ENCODE measurements around the gene BICDL1. TPM values are rescaled to one million over a fixed set of nuclear protein-coding genes. Genes with fewer than 3 reads are reported as not detected.

The BICDL1 gene
- total RNA-seq, 4 donors from 2014 or later: 0.47 to 13.9 (median 1.2) TPM

GRCh38 chr12:120090626-120091295 lies 101.7 kb downstream of the BICDL1 start:
- TF ChIP-seq POLR2A (IDR thresholded peaks at IDR 0.05) (no peak), CTCF (IDR thresholded peaks at IDR 0.05) (no peak), POLR2AphosphoS5 (IDR thresholded peaks at IDR 0.05) (no peak), EP300 (IDR thresholded peaks at IDR 0.05) (no peak)
- Histone ChIP-seq H3K27ac (no peak overlapping the region), H3K4me1 (peaks cover 0 to 40% (median 9%) of the 10 kb centered on the region in 3 donors), H3K9me3 (no peaks in the 10 kb centered on the region), H3K4me3 (no peak overlapping the region), H3K27me3 (no peaks in the 10 kb centered on the region), H3K36me3 (peaks cover 0 to 39% of the 10 kb centered on the region in 2 donors)
- ATAC-seq: no peak
- 78 to 82% methylated on average over 10 to 15 of the region's 19 CpGs for WGBS, 2 donors (ENCODE audit: low coverage in 1 of 2)

GRCh38 chr12:120091371-120092090 lies 102.5 kb downstream of the BICDL1 start:
- WGBS, 2 donors (ENCODE audit: low coverage in 1 of 2): 46 to 87% methylated on average over 6 to 7 of the region's 12 CpGs
- Histone ChIP-seq H3K4me3 (no peak overlapping the region), H3K4me1 (peaks cover 0 to 33% (median 5%) of the 10 kb centered on the region in 3 donors), H3K36me3 (peaks cover 0 to 46% of the 10 kb centered on the region in 2 donors), H3K9me3 (no peaks in the 10 kb centered on the region), H3K27ac (no peak overlapping the region), H3K27me3 (no peaks in the 10 kb centered on the region)
- TF ChIP-seq POLR2AphosphoS5 (IDR thresholded peaks at IDR 0.05) (peak; percentile 42), CTCF (IDR thresholded peaks at IDR 0.05) (no peak)
- ATAC-seq: no peak

- 60% methylated on average over 1 to 3 of the region's 23 CpGs for WGBS, 2 donors (ENCODE audit: low coverage in 1 of 2)
- Histone ChIP-seq H3K4me3 (no peak overlapping the region), H3K4me1 (peaks cover 0 to 22% (median 0%) of the 10 kb centered on the region in 3 donors), H3K36me3 (peaks cover 0 to 58% of the 10 kb centered on the region in 2 donors), H3K9me3 (no peaks in the 10 kb centered on the region), H3K27me3 (no peaks in the 10 kb centered on the region), H3K27ac (no peak overlapping the region)
- ATAC-seq: no peak
- TF ChIP-seq EP300 (IDR thresholded peaks at IDR 0.05): no peak
- no peak for TF ChIP-seq CTCF (IDR thresholded peaks at IDR 0.05)
- TF ChIP-seq POLR2AphosphoS5 (IDR thresholded peaks at IDR 0.05): no peak
- no peak for TF ChIP-seq POLR2A (IDR thresholded peaks at IDR 0.05)
Measured at GRCh38 chr12:120092551-120093335, 103.7 kb downstream of the BICDL1 start.

- Histone ChIP-seq H3K27me3 (no peaks in the 10 kb centered on the region), H3K9me3 (no peaks in the 10 kb centered on the region), H3K36me3 (peaks cover 0 to 64% of the 10 kb centered on the region in 2 donors), H3K27ac (no peak overlapping the region), H3K4me3 (no peak overlapping the region), H3K4me1 (peaks cover 0 to 21% (median 0%) of the 10 kb centered on the region in 3 donors)
- ATAC-seq: no peak
- no CpG with 5 or more reads among the region's 4 CpGs for WGBS, 2 donors (ENCODE audit: low coverage in 1 of 2)
- no peak for TF ChIP-seq POLR2AphosphoS5 (IDR thresholded peaks at IDR 0.05)
- TF ChIP-seq EP300 (IDR thresholded peaks at IDR 0.05): no peak
- TF ChIP-seq POLR2A (IDR thresholded peaks at IDR 0.05): no peak
- no peak for TF ChIP-seq CTCF (IDR thresholded peaks at IDR 0.05)
Measured at GRCh38 chr12:120093336-120093591, 104.2 kb downstream of the BICDL1 start.
